Measurements from ENCODE around the gene COL28A1. TPM values are rescaled to one million over a fixed set of nuclear protein-coding genes. Genes with fewer than 3 reads are reported as not detected.
A peak's percentile ranks its signal among the peaks of the same experiment; 100 is the strongest.

The COL28A1 gene
- total RNA-seq, 1 donor from 2014 or later, result 3.3 TPM

- H3K9me3 Mint-ChIP-seq, result no peaks in the 10 kb centered on the region
- H3K27me3 Mint-ChIP-seq, result no peaks in the 10 kb centered on the region
- no peak overlapping the region for H3K4me3 Mint-ChIP-seq
- H3K27ac Mint-ChIP-seq, result no peak overlapping the region
- no peaks in the 10 kb centered on the region for H3K36me3 Mint-ChIP-seq
- no peak for TF ChIP-seq CTCF (conservative IDR thresholded peaks at IDR 0.05)
- H3K4me1 Mint-ChIP-seq (ENCODE audit: unreplicated experiment), result no peaks in the 10 kb centered on the region
- DNase-seq (ENCODE audit: extremely low spot score, unreplicated experiment), result no peak
Measured at GRCh38 chr7:7331523-7331922, 204.2 kb downstream of the COL28A1 start.

DNA sequence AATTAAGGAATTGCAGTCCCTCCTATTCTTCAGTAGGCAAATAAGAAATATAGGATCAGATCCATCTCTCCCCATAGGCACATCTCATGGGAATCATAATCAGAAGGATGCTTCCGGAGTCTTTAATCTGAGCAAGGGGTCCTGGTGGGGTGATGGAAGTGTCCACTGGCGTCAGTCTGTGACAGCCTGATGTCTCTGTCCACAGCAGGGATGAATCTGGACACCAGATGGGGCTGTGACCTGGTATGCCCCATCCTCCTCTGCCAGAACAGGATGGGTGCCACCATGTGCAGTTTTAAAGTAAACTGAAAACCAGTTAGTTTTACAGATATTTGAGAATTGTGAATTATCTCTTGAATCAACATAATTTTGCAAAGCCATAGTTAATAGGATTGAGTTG lies 204.7 kb downstream of the COL28A1 start:
- no peak for DNase-seq (ENCODE audit: extremely low spot score, unreplicated experiment)
- Mint-ChIP-seq H3K27ac (no peak overlapping the region), H3K27me3 (no peaks in the 10 kb centered on the region), H3K36me3 (no peaks in the 10 kb centered on the region), H3K4me3 (no peak overlapping the region), H3K4me1 (ENCODE audit: unreplicated experiment) (no peaks in the 10 kb centered on the region), H3K9me3 (no peaks in the 10 kb centered on the region)
- peak; percentile 27 for TF ChIP-seq CTCF (conservative IDR thresholded peaks at IDR 0.05)

DNA sequence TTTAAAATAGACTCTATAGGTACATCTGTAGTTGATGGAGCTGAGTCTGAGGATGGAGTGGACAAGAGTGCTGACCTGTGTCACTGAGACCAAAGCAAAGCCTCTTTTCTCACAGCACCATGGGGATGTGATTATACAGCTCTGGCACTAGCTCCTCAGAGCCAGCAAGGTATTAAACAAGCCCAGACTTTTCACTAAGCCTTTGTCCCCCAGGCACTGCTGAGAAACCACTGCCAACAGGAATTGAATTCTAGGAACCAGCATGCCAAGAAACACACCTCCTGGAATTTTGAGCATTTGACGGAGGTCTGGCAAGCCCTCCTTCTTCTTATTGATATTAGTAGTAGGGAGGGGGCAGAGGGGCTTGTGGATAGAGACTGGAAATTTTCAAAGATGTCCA lies 206.3 kb downstream of the COL28A1 start:
- no peak for TF ChIP-seq CTCF (conservative IDR thresholded peaks at IDR 0.05)
- H3K36me3 Mint-ChIP-seq, result no peaks in the 10 kb centered on the region
- no peak for DNase-seq (ENCODE audit: extremely low spot score, unreplicated experiment)
- H3K27ac Mint-ChIP-seq, result no peak overlapping the region
- no peak overlapping the region for H3K4me3 Mint-ChIP-seq
- H3K4me1 Mint-ChIP-seq (ENCODE audit: unreplicated experiment), result peaks cover under 1% of the 10 kb centered on the region
- H3K9me3 Mint-ChIP-seq, result peaks cover 11% of the 10 kb centered on the region
- no peaks in the 10 kb centered on the region for H3K27me3 Mint-ChIP-seq

GRCh38 chr7:7327423-7327822 lies 208.2 kb downstream of the COL28A1 start:
- no peak for DNase-seq (ENCODE audit: extremely low spot score, unreplicated experiment)
- Mint-ChIP-seq H3K36me3 (no peaks in the 10 kb centered on the region), H3K27me3 (no peaks in the 10 kb centered on the region), H3K4me1 (ENCODE audit: unreplicated experiment) (peaks cover 14% of the 10 kb centered on the region), H3K4me3 (no peak overlapping the region), H3K27ac (no peak overlapping the region), H3K9me3 (peaks cover 15% of the 10 kb centered on the region)
- TF ChIP-seq CTCF (conservative IDR thresholded peaks at IDR 0.05), result no peak

DNA sequence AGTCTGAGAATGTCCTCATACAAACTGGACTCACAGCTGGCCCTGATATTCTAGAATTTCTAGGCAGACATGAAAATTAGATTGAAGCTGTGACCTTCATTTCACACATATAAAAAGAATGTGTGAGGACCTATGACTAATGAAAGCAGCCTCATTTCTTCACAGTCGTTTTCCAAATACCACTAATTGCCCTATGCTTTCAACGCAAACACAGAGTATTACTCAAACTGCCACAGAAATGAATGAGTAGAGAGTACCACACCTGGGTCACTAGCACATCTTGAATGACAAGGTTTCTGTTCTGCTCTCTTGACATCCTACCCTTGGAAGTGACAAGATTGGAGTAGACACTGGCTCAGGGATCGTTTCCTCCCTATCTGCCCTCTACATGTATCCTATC lies 211.0 kb downstream of the COL28A1 start:
- no peaks in the 10 kb centered on the region for H3K27me3 Mint-ChIP-seq
- no peak for DNase-seq (ENCODE audit: extremely low spot score, unreplicated experiment)

More for the DNA sequence above, 211.0 kb downstream of the COL28A1 start:
- Mint-ChIP-seq H3K36me3 (no peaks in the 10 kb centered on the region), H3K4me3 (no peak overlapping the region), H3K27ac (no peak overlapping the region), H3K9me3 (peaks cover 15% of the 10 kb centered on the region), H3K4me1 (ENCODE audit: unreplicated experiment) (peaks cover 25% of the 10 kb centered on the region)
- no peak for TF ChIP-seq CTCF (conservative IDR thresholded peaks at IDR 0.05)

Measured in type B pancreatic cell (in vitro differentiated cells).